ENCODE data around the gene BTD.
A peak's percentile ranks its signal among the peaks of the same experiment; 100 is the strongest.

DNA sequence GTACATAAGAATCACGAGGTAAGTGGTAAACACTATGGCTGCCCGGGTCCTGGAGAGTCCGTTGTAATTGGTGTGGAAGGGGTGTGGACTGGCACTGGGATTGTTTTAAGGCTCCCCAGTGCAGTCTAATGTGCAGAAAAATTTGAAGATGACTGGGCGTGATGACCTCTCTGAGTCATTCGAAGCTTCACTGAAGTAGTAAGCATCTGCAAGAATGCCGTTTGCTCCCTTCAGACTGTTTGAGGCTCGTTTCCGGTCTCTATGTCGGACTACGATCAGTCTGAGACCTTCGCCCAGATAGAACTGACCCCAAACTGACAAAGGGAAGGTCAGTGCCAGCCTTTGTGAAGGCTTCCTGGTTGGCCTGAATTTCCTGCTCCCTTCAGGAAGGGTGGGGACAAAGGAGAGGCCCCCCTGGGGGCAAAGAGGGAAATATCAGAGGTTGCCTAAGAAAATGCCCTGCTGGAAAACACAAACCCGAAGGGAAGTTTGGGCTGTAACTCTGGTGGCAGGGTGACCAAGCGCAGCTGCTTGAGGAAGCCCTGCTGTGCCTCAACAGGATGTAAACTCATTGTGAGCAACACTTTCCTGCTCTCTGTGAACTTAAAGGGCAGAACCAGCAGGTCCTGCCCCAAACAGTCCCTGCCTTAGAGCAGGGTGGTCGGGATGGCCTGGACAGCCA, 34.6 kb downstream of the BTD start:
- TF ChIP-seq, protein P1, sequence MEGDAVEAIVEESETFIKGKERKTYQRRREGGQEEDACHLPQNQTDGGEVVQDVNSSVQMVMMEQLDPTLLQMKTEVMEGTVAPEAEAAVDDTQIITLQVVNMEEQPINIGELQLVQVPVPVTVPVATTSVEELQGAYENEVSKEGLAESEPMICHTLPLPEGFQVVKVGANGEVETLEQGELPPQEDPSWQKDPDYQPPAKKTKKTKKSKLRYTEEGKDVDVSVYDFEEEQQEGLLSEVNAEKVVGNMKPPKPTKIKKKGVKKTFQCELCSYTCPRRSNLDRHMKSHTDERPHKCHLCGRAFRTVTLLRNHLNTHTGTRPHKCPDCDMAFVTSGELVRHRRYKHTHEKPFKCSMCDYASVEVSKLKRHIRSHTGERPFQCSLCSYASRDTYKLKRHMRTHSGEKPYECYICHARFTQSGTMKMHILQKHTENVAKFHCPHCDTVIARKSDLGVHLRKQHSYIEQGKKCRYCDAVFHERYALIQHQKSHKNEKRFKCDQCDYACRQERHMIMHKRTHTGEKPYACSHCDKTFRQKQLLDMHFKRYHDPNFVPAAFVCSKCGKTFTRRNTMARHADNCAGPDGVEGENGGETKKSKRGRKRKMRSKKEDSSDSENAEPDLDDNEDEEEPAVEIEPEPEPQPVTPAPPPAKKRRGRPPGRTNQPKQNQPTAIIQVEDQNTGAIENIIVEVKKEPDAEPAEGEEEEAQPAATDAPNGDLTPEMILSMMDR (IDR thresholded peaks at IDR 0.05): no peak
- TF ChIP-seq POLR2A (IDR thresholded peaks at IDR 0.05): no peak
- TF ChIP-seq EP300 (IDR thresholded peaks at IDR 0.05): peak in 1 of 4 donors; percentile 29
